T-helper 22 cell (primary cell): ENCODE data around the gene FNDC4.
"Not testable (repeated sequence)": the region's sequence is repeated elsewhere in the genome, so short reads cannot be mapped to it uniquely, and the experiment has no call there.

Source experiments
- DNase-seq: peaks from one replicate; pipeline ENCODE4 v3.0.0-alpha.2; 2020; ENCODE audit warnings: low read depth

FNDC4 gene, protein sequence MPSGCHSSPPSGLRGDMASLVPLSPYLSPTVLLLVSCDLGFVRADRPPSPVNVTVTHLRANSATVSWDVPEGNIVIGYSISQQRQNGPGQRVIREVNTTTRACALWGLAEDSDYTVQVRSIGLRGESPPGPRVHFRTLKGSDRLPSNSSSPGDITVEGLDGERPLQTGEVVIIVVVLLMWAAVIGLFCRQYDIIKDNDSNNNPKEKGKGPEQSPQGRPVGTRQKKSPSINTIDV

DNA sequence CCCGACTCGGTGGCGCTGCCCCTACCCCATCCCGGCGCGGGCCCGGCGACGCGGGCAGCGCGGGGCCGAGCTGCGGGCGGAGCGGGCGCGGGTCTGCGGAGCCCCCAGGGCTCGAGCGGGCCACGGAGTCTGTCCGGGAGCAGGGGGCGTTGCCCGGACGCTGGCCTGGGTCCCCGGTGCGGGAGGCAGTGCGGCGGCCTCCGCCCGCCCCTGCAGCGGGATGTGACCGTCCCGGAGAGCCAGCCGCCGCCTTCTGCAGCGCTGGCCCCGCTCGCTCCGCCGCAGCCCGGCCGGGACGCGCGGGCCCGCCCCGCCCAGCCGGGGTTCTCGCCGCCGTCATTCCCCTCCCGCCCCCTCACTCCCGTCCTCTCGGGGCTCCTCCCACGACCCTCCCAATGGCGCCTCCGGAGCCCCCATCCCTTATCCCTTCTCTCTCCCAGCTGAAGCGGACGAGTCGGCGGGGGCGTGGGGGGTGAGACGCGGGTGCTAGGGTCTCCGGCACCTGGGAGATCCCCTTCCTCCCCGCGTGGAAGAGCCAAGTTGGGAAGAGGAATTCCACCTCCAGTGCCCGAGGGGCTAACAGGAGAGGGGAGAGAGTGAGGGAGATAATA lies at the start of gene FNDC4:
TSS of gene FNDC4 (minus strand) at position 257 of the 611 bp plus-strand sequence. CDS start 521 bp downstream, outside the sequence.
- no peak for DNase-seq

DNA sequence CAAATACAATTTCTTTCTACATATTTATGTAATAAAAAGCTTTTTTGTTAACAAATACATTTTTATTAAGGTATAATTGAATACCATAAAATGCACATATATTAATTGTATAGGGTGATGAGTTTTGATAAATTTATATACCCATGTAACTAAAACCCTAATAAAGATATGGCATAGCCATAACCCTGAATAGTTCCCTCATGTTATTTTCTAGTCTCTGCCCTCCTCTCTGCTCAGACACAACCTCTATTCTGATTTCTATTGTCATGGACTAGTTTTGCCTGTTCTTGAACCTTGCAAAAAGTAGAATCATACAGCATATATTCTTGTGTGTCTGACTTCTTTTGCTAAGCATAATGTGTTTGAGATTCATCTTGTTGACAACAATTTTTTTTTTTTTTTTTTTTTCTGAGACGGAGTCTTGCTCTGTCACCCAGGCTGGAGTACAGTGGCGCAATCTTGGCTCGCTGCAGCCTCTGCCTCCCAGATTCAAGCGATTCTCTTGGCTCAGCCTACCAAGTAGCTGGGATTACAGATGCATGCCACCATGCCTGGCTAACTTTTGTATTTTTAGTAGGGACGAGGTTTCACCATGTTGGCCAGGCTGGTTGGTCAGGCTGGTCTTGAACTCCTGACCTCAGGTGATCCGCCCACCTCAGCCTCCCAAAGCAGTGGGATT lies 49.3 kb upstream of the FNDC4 start:
- DNase-seq, result no peak

DNA sequence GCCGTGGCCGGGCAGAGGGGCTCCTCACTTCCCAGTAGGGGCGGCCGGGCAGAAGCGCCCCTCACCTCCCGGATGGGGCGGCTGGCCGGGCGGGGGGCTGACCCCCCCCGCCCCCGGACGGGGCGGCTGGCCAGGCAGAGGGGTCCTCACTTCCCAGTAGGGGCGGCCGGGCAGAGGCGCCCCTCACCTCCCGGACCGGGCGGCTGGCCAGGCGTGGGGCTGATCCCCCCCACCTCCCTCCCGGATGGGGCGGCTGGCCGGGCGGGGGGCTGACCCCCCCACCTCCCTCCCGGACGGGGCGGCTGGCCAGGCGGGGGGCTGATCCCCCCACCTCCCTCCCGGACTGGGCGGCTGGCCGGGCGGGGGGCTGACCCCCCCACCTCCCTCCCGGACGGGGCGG lies 44.6 kb upstream of the FNDC4 start:
- DNase-seq, result not testable (repeated sequence)

DNA sequence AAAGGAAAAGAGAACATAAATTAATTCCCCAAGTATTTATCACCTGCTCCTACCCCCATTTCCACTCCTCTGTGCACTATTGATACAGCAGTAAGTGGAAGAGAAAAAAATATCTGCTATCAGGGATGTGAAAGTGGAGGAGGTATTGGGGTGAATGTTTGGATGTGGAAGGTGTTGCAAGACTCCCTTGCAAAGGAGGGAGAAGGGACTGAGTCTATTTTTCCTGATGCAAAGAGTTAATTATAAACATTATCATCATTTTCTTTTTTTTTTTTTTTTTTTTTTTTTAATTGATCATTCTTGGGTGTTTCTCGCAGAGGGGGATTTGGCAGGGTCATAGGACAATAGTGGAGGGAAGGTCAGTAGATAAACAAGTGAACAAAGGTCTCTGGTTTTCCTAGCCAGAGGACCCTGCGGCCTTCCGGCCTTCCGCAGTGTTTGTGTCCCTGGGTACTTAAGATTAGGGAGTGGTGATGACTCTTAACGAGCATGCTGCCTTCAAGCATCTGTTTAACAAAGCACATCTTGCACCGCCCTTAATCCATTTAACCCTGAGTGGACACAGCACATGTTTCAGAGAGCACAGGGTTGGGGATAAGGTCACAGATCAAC lies 43.9 kb upstream of the FNDC4 start:
- DNase-seq, result not testable (repeated sequence)

DNA sequence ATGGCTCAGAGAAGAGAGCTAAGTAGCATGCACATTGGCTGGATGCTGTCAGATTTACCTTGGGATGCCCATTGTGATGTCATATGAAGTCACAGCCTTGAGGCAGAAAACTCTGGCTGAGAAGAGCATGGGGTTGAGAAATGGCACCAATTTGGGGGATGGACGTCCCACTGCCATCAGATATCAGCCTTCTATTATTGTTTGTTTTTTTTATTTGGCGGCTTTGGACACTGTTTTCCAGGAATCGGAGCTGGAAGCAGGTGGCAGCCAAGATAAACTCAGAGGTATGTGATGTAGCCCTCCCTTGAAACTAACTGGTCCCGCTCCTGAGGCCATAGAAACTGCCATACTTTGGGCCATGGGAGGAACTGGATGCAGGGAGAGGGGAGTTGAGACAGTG lies 42.3 kb upstream of the FNDC4 start:
- DNase-seq, result no peak

DNA sequence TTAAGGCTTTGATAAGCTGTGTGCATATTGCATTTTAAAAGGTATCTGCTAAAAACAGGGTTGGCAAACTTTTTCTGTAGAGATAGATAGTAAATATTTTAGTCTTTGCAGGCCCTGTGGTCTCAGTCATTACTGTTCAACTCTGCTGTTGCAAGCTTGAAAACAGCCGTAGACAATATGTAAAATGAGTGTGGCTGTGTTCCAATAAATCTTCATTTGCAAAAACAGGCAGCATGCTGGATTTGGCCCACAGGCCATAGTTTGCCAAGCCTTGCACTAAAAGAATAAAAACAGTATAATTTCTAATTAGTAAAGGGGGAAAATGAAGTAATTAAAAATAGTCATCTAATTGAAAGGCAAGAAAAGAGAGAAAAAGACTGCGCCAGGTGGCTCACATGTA lies 37.0 kb upstream of the FNDC4 start:
- DNase-seq, result no peak

DNA sequence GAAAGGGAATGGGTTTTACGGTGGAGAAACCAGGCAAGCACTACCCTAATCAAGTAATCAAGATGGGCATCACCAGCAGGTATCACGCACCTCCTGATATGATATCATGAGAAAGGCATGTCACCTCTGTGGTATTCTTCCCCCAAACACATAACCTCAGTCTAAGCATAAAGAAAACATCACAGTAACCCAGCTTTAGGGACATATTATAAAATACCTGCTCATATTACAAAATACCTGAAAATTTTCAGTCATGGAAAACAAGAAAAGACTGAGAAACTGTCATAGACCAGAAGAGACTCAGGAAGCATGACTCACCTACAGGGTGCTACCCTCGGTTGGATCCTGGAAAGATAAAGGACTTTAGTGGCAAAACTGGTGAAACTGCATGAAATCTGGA lies 32.2 kb upstream of the FNDC4 start:
- DNase-seq, result no peak

DNA sequence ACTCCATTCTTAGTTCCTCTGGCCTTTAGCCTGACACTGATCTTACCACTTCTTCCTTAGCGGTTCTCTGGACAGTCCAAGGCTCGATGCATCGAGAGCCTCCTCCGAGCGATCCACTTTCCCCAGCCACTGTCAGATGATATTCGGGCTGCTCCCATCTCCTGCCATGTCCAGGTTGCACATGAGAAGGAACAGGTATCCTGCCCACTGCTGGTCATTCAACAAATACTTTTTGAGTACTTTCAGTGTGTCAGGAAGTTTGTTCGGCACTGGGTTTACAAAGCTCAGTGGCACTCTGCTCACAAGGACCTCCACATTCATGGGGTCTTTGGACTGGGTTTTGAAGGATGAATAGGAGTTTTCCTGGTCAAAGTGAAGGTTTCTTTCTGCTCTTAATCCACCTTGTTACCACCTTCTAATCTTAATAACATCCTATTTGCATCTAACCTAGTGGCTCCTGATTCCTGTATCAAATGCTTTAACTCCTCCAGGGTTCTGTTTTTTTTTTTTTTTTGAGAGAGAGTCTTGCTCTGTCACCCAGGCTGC lies 27.5 kb upstream of the FNDC4 start:
- DNase-seq, result no peak

DNA sequence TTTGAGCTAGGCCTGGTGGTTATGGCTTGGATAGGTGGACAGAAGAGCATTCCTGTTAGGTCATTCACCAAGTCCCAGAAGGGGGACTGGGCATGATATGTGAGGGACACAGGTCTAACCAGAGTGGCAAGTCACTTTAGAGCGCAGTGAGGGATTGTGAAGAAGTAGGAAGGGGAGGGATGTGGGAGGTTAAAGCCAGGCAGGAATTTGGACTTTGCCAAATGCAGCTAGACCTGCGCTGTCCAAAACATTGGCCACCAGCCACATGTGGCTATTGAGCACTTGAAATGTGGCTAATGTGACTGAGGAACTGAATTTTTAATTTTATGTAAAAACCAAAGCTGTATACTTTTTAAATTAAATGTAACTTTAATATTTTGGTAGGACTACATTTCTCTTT lies 25.3 kb upstream of the FNDC4 start:
- DNase-seq, result no peak

DNA sequence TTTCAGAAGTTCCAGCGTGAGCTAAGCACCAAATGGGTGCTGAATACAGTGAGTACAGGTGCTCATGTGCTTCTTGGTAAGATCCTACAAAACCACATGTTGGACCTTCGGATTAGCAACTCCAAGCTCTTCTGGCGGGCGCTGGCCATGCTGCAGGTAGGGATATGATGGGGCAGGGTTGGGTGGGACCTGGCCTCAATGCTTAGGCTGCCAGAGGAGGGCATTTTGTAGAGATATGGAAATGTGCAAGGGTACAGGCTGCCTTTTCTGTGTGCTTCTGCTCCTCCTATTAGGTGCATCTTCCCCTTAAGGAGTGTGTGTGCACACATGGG lies 23.7 kb upstream of the FNDC4 start:
- no peak for DNase-seq

DNA sequence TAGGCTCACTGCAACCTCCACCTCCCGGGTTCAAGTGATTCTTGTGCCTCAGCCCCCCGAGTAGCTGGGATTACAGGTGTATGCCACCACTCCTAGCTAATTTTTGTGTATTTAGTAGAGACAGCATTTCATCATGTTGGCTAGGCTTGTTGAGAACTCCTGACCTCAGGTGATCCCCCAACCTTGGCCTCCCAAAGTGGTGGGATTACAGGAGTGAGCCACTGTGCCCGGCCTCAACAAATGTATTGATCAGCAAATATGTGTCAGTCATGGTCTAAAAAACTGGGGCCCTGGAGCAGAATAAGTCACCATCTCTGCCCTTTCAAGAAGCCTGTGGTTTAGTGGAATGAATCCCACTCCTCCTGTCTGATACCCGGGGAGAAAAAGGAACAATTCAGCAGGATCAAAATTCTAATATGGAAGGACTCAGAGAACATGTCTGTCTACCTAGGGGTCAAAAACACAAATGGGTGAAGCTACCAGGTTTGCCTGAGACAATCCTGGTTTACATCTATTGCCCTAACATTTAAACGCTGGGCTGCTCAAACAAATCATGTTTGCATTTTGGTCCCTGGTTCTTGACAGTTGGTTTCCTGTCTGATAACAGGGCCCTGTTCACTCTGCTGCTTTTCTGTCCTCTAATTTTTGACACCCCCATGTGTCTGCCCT lies 23.2 kb upstream of the FNDC4 start:
- DNase-seq, result no peak

DNA sequence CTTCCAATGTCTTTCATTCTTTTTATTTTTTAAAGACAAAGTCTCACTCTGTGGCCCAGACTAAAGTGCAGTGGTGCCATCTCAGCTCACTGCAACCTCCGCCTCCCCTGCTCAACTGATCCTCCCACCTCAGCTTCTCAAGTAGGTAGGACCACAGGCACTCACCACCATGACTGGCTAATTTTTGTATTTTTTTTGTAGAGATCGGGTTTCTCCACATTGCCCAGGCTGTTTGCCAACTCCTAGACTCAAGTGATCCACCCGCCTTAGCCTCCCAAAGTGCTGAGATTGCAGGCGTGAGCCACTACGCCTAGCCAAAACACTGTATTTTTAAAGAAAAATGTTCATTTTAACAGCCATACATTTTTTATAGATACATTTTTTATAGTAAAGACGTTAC lies 14.3 kb upstream of the FNDC4 start:
- DNase-seq, result no peak

DNA sequence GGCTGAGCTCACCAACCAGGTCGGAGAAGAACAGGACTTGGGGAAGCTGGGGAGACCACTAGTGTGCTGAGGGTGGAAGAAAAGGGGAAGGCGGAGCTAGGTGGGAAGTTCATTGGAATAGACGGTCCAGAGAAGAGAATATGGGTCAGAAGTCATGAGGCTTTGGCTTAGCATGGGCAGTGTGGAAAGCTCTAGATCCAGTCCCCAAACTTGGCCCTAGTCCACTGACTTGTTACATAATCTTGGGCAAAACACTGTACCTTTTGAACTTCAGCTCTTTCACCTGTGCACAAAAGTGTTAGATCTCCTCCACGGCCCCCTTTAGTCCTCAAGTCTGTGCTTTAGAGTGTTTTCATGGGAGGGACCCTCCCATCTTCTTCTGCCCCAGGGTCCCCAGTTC lies 12.3 kb upstream of the FNDC4 start:
- DNase-seq, result no peak

DNA sequence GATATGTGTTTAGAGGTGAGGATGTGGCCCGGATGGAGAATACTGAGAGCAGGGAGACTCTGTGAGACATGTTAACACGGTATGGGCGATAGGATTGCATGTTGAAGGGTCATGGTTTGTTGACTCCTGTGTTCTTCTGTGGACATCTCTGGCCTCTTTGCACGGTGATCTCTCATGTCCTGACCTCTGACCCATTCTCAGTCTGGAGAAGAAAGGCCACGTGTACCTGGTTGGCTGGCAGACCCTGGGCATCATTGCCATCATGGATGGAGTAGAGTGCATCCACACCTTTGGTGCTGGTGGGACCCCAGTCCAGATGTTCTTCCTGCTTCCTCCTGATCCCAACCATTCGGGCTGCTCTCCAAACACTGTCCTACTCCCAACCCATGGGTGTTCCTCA lies 11.6 kb upstream of the FNDC4 start:
- DNase-seq, result no peak

DNA sequence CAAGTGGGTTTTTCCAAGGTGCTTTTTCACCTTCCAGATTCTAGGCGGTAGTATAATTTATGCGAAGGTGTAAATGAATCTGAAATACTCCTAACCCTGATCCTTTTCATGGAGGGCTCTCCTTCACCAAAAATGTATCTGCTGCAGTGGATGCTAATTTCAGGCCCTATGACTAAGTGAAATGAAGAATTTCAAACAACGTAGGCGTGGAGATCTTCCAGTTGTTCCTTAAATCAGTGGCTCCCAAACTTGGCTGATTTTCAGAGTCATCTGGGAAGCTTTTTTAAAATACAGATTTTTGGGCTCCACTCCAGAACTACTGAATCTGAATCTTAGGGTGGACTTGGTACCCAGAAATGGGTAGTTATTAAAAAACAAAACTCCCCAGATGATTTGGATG lies 7.1 kb upstream of the FNDC4 start:
- DNase-seq, result no peak

DNA sequence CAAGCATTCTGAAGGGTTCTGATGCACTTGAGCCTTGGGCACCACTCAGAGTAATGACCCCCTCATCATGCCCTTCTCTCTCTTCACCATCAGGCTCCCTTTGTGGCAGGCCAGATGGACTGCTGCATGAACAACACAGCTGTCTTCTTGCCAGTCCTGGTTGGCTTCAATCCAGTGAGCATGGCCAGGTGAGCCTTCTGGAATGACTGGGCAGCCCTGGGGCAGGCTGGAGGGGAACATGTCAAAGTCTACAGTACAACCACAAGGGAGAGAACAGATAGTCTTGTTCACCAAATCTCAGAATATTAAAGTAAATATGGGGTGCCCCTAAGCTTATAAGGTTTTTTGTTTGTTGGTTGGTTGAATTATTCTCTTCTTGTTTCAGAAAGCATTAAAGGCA lies 6.0 kb upstream of the FNDC4 start:
- DNase-seq, result no peak

DNA sequence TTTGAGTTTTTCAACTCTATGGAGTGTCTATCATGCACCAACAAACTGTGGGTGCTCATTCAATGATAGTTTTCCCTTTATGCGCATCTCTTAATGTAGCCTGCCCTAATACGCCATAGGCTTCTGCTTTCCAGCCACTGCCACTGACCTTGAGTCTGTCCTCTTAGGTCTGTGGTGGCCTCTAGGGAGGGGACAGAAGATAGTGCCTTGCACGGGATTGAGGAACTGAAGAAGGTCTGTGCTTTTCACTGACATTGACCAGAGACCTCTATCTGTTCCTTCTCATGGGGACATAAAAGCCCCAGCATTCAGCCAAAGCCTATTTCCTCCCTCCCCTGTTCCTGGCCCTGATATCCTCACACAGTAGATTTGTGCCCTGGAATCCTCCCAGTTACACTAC lies 4.0 kb upstream of the FNDC4 start:
- no peak for DNase-seq

DNA sequence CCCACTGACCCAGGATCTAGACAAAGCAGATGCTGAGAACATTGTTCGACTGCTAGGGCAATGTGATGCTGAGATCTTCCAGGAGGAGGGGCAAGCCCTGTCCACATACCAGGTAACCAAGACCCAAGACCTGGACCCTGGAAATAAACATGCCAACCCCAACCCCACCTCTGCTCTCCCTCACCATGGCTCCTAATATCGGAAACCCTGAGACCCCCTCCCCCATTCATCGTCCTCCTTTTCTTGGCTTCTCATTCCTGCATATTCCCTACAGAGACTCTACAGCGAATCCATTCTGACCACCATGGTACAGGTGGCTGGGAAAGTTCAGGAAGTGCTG lies 2.3 kb upstream of the FNDC4 start:
- DNase-seq, result no peak

DNA sequence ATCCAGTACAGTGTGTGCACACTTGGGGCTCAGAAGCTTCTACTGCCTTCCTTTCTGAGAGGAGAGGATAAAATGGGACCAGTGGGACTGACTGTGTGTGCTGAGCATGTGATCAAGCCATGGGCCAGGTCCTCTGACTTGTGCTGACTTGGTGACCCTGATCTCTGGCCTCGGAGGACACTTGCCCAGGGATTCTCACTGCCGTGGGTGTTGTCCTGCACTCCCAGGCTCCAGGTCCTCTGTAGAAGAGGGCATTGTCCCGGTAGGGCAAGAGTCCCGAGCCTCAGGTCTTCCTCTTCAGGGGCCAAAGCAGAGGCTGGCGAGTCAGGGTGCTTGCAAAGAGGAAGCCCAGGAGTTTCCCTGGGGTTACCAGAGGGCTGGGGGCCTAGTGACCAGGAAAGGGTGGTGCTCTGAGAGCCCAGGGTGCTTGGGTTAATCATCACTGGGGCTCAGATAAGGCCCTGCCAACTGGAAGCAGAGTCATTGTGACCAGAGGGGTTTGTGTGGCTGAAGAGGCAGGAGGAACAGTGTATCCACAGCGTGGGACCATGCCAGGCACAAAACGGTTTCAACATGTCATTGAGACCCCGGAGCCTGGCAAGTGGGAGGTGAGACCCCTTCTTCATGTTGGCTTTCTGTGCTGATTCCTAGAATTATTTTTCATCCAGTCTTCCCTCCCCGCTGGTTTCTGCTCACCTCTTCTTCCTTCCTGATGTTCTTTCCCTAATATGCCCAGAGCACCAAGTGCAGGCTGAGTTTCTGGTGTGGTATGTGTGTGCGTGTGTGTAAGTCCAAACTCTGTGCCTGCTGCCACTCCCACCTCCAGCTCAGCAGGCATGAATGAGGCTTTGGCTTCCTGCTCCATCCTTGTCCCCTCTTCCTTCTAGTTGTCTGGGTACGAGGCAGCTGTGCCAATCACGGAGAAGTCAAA lies 1.6 kb upstream of the FNDC4 start, which contains the start of gene GCKR:
TSS of gene GCKR (plus strand) at position 483 of the 931 bp plus-strand sequence. CDS start at position 549, 66 bp downstream.
- no peak for DNase-seq

DNA sequence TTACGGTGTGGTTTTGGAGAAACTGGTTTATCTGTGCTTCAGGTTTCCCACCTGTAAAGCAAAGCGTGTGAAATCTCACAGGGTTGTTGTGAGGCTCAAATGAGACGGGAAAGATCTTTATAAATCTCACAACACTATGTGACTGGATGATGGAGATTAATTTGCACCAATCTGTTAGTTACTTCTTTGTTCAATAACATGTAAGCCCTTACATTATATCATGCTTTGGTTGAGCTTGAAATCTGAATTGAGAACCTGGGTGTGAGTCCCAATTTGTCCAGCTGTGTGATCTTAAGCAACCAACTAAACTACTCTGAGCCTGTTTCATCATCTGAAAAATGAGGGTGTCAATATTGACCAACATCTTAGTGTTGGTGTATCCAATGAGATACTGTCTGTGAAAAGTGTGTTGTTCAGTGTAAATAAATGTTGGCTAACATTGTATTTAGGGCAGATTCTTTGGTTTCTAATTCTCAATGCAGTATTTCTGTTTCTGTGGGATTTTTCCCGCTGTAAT lies 898 bp upstream of the FNDC4 start:
- DNase-seq, result no peak

DNA sequence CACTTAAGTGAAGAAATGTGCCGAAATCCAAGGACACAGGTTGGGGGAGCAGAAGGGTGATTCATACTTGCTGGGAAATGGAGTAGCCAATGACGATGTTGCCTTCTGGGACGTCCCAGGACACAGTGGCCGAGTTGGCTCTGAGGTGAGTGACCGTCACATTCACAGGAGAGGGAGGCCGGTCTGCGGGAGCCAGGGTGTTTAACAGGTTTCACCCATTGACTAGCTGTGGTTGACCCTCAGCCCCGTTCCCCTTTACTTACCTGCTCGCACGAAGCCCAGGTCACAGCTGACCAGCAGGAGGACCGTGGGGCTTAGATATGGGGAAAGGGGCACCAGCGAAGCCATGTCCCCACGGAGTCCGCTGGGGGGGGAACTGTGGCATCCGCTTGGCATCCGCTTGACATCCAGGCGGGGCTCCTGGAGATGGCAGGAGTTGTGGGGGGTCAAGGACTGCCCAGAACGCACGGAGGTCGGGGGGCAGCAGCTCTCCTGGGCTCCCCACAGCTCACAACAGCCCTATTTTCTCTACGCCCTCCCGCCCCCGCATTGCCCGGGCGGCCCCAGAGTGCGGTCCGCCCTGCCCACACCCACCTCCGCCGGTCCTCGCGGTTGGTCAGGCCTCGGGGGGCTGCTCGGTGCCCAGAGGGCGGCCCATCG lies 586 bp downstream of the FNDC4 start:
- no peak for DNase-seq
